Loucy (cell line): ENCODE data around the gene ENDOG.
"Not testable (repeated sequence)": the region's sequence is repeated elsewhere in the genome, so short reads cannot be mapped to it uniquely, and the experiment has no call there.

Experiments used
- H2AFZ ChIP-seq: fragments of 200-600 bp; sonication (generic); 2 replicates; pipeline ENCODE4 v1.6.0; 2016; ENCODE audit warnings: antibody characterized with exemption, mild to moderate bottlenecking, low read length, moderate library complexity
- H3F3A ChIP-seq: fragments of 200-600 bp; 2 replicates; pipeline ENCODE4 v1.6.0; 2016; ENCODE audit warnings: antibody characterized with exemption, low read depth, mild to moderate bottlenecking
- H3K27me3 ChIP-seq: fragments of 200-600 bp; sonication (generic); 2 replicates; pipeline ENCODE4 v1.6.1; 2014; ENCODE audit warnings: low read length, mild to moderate bottlenecking; ENCODE audit not compliant: insufficient read depth, poor library complexity, severe bottlenecking
- H3K36me3 ChIP-seq: fragments of 200-600 bp; sonication (generic); 2 replicates; pipeline ENCODE4 v1.6.1; 2016; ENCODE audit warnings: low read length; ENCODE audit not compliant: insufficient read depth
- H3K4me1 ChIP-seq: fragments of 200-600 bp; sonication (generic); 2 replicates; pipeline ENCODE4 v1.5.1; 2014; ENCODE audit warnings: low read length, mild to moderate bottlenecking; ENCODE audit not compliant: insufficient read depth, poor library complexity, severe bottlenecking
- H3K4me2 ChIP-seq: fragments of 200-600 bp; sonication (generic); 2 replicates; pipeline ENCODE4 v1.6.0; 2014; ENCODE audit warnings: antibody characterized with exemption, low read length, low read depth, mild to moderate bottlenecking; ENCODE audit not compliant: poor library complexity, severe bottlenecking
- H3K4me3 ChIP-seq: fragments of 200-600 bp; sonication (generic); 2 replicates; pipeline ENCODE4 v1.5.1; 2014; ENCODE audit warnings: low read length, mild to moderate bottlenecking, mixed read lengths; ENCODE audit not compliant: poor library complexity, severe bottlenecking
- H3K79me2 ChIP-seq: fragments of 200-600 bp; sonication (generic); 2 replicates; pipeline ENCODE4 v1.6.1; 2014; ENCODE audit warnings: low read length; ENCODE audit not compliant: insufficient read depth
- H3K9ac ChIP-seq: fragments of 200-600 bp; sonication (generic); 2 replicates; pipeline ENCODE4 v1.6.0; 2014; ENCODE audit warnings: mild to moderate bottlenecking, low read depth, low read length, moderate library complexity; ENCODE audit not compliant: poor library complexity, severe bottlenecking
- H3K9me2 ChIP-seq: fragments of 200-600 bp; sonication (generic); replicated peaks from 2 replicates; pipeline ENCODE4 v1.6.1; 2016; ENCODE audit warnings: low read depth, low read length, mixed read lengths
- H3K9me3 ChIP-seq: fragments of 200-600 bp; sonication (generic); 2 replicates; pipeline ENCODE4 v1.6.1; 2014; ENCODE audit warnings: mild to moderate bottlenecking, antibody characterized with exemption, low read length, low read depth; ENCODE audit not compliant: insufficient read depth
- H4K20me1 ChIP-seq: fragments of 200-600 bp; sonication (generic); 2 replicates; pipeline ENCODE4 v1.6.0; 2014; ENCODE audit warnings: antibody characterized with exemption, low read length, mild to moderate bottlenecking; ENCODE audit not compliant: insufficient read depth, poor library complexity, severe bottlenecking
- CTCF ChIP-seq: fragments of 200-600 bp; sonication (generic); conservative IDR thresholded peaks from 2 replicates; pipeline ENCODE4 v1.5.1; 2014; ENCODE audit warnings: mild to moderate bottlenecking, antibody characterized with exemption, low read length
- EZH2phosphoT487 ChIP-seq: fragments of 200-600 bp; IDR thresholded peaks from 2 replicates; pipeline ENCODE4 v1.6.1; 2018; ENCODE audit warnings: antibody characterized with exemption, mild to moderate bottlenecking, moderate library complexity, borderline replicate concordance

The ENDOG gene

DNA sequence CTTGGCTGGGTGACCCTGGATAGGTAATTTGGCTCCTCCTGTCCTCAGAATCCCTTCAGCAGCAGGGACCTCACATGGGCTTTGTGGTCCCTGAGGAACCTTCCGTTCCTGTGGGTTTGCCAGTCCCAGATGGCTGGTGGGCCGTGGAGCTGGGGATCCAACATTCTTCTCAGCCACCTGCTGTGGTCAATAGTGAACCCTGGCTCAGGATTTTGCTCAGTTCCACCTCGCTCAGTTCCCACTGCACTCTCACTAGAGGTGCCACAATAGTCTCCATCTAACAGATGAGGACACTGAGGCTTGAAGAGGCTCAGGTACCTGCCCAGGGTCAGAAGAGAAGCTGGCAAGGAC is 28.4 kb downstream of the ENDOG start:
- Histone ChIP-seq H3K4me1 (no peaks in the 10 kb centered on the region), H3K36me3 (no peaks in the 10 kb centered on the region), H3K79me2 (no peaks in the 10 kb centered on the region), H4K20me1 (no peaks in the 10 kb centered on the region), H3F3A (no peaks in the 10 kb centered on the region), H3K9me3 (no peaks in the 10 kb centered on the region), H3K9ac (no peak overlapping the region), H3K9me2 (no peaks in the 10 kb centered on the region), H3K27me3 (no peaks in the 10 kb centered on the region), H3K4me2 (no peak overlapping the region), H2AFZ (no peak overlapping the region), H3K4me3 (no peak overlapping the region)
- TF ChIP-seq CTCF: no peak

DNA sequence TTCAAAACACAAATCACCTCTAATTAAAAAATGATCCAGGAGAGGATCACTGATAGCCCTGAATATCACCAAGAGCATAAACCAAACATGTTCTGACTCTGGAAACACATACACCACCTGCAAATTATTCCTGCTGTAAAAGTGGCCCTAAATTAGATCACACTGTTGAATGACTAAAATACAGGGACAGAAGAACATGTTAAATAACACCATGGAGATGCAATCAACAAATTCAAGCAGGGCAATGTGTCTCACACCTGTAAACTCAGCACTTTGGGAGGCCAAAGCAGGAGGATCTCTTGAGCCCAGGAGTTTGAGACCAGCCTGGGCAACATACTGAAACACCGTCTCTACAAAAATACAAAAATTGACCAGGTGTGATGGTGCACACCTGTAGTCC is 29.5 kb downstream of the ENDOG start:
- Histone ChIP-seq H3K4me2 (no peak overlapping the region), H3F3A (no peaks in the 10 kb centered on the region), H3K9me2 (no peaks in the 10 kb centered on the region), H4K20me1 (no peaks in the 10 kb centered on the region), H3K27me3 (no peaks in the 10 kb centered on the region), H3K4me3 (no peak overlapping the region), H3K4me1 (no peaks in the 10 kb centered on the region), H3K9me3 (no peaks in the 10 kb centered on the region), H2AFZ (no peak overlapping the region), H3K9ac (no peak overlapping the region), H3K79me2 (no peaks in the 10 kb centered on the region), H3K36me3 (no peaks in the 10 kb centered on the region)
- no peak for TF ChIP-seq EZH2phosphoT487
- TF ChIP-seq CTCF: no peak

DNA sequence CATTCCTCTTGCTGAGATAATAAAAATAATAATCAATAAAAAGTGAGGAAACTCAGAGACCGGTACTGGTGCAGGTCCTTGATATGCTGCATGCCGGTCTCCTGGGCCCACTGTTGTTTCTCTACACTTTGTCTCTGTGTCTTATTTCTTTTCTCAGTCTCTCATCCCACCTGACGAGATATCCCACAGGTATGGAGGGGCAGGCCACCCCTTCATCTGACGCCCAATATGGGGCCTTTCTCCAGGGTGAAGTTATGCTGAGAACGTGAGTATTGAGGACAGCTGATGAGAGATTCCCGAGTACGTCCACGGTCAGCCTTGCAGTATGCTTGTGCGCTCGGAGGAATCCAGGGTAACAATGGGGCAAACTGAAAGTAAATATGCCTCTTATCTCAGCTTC is 32.7 kb downstream of the ENDOG start:
- H3K36me3 ChIP-seq, H2AFZ ChIP-seq, H3K4me3 ChIP-seq, H3K27me3 ChIP-seq, H3K9me2 ChIP-seq, H3F3A ChIP-seq, H3K4me1 ChIP-seq, H3K9ac ChIP-seq, H3K4me2 ChIP-seq, H3K9me3 ChIP-seq, H4K20me1 ChIP-seq, H3K79me2 ChIP-seq: not testable (repeated sequence)

DNA sequence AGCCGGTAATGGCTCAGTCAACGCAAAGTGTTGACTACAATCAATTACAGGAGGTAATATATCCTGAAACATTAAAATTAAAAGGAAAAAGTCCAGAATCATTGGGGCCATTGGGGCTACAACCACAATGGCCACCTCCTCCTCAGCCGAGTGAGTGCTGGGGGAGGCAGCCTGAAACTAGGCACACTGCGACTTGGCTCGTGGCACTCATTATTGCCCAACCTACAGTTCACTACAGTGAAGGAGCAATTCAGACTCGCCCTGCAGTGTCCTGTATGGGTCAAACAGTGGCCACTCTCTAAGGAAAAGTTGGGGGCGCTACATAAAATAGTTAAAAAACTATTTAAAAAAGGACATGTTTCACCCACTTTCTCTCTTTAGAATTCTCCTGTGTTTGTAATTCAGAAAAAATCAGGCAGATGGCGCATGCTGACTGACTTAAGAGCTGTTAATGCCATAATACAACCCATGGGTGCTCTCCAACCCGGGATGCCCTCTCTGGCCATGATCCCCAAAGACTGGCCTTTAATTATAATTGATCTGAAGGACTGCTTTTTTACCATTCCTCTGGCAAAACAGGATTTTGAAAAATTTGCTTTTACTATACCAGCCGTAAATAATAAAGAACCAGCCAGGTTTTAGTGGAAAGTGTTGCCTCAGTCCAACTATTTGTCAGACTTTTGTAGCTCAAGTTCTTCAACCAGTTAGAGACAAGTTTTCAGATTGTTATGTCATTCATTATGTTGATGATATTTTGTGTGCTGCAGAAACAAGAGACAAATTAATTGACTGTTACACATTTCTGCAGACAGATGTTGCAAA is 33.7 kb downstream of the ENDOG start:
- H3K9me2 ChIP-seq, H3K9me3 ChIP-seq, H3K27me3 ChIP-seq, H3K4me2 ChIP-seq, H3K36me3 ChIP-seq, H2AFZ ChIP-seq, H3F3A ChIP-seq, H3K9ac ChIP-seq, H4K20me1 ChIP-seq, H3K4me1 ChIP-seq, H3K79me2 ChIP-seq, H3K4me3 ChIP-seq: not testable (repeated sequence)
- peak; percentile 39 for TF ChIP-seq CTCF

- H3K27me3 ChIP-seq, H2AFZ ChIP-seq, H3K79me2 ChIP-seq, H3K9me2 ChIP-seq, H3K4me2 ChIP-seq, H3K9me3 ChIP-seq, H4K20me1 ChIP-seq, H3K4me3 ChIP-seq, H3F3A ChIP-seq, H3K9ac ChIP-seq, H3K36me3 ChIP-seq, H3K4me1 ChIP-seq: not testable (repeated sequence)
Observed at GRCh38 chr9:128852646-128853045, 34.3 kb downstream of the ENDOG start.
